HG02852 (cell line): ENCODE measurements around the gene BTBD2.

Experiments used
- ATAC-seq: cut with Tn5 transposase; IDR thresholded peaks from one replicate; pipeline ENCODE4 v1.9.1; 2021; ENCODE audit warnings: mild to moderate bottlenecking, moderate library complexity; ENCODE audit not compliant: unreplicated experiment

BTBD2 gene

DNA sequence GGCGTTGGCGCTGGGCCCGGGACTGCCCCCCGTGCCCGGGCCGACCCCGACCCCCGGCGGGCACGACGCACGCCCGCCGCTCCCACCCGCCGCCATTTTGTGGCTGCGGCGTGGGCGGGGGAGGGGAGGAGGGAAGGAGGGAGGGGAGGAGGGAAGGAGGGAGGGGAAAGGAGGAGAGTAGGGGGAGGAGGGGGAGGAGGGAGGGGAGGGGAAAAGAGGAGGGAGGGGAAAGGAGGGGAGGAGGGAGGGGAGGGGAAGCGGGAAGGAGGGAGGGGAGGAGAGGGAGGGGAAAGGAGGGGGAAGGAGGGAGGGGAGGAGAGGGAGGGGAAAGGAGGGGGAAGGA lies at the start of gene BTBD2:
Gene BTBD2, minus strand, starts transcription at position 107 of the 343 bp plus-strand sequence. Its CDS starts 11 bp downstream, at position 96.
- ATAC-seq: no peak

DNA sequence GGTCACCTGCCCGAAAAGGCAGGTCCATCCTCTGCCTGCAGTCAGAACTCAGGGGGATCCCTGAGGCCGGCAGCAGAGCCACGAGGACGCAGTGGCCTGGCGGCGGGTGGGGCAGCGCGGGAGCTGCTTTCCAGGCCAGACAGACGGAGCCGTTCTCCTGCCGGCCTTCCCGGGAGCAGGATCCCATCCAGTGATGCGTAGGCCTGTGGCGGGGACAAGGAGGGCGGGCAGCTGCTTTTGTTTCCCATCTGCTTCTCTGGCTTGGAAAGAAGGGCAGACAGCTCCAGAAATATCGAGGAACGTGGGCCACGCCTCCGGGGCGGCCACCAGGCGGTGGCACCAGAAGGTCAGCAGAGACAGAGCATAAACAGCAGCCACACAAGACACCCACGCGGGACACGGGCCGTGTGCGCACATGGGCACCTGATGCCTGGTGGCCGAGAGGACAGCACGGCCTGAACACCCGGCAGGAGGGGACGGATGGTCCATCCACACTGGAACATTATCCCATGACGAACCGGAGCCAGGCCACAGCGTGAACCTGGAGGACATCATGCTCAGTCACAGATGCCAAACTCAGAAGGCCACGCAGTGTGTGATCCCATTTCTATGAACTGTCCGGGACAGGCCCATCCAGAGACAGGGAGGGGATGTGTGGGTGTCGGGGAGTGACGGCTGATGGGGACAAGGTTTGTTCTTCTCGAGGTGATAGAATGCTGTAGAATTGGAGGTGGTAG lies 49.4 kb upstream of the BTBD2 start:
- ATAC-seq: no peak

DNA sequence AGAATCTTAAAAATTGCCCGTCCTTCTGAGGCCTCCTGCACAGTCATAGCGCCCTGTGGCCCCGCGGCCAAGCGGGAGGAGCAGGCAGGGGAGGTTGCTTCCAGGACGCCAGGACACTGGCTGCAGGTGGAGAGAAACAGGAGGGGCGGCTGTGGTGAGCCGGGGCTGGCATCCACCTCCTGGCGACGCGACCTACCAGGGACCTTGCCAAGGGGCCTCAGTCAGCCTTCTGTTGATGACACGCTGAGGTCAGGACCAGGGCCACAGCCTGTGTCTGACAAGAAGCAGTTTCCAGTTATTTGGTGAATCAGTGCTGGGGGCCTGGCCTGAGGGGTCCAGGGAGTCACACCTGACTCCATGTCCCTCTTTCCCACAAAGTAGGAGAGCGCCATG lies 48.9 kb upstream of the BTBD2 start:
- no peak for ATAC-seq

DNA sequence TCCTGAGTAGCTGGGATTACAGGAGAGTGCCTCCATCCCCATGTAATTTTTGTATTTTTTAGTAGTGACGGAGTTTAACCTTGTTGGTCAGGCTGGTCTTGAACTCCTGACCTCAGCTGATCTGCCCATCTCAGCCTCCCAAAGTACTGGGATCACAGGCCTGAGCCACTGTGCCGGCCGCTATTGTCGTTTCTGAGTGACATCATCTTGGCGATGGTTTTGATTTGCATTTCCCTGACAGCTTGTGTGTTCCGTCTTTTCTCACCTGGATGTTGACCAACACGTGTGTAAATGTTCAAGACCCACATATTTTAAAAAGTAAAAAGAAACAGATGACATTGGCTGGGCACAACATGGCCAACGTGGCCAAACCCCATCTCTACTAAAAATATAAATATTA lies 48.3 kb upstream of the BTBD2 start:
- no peak for ATAC-seq

DNA sequence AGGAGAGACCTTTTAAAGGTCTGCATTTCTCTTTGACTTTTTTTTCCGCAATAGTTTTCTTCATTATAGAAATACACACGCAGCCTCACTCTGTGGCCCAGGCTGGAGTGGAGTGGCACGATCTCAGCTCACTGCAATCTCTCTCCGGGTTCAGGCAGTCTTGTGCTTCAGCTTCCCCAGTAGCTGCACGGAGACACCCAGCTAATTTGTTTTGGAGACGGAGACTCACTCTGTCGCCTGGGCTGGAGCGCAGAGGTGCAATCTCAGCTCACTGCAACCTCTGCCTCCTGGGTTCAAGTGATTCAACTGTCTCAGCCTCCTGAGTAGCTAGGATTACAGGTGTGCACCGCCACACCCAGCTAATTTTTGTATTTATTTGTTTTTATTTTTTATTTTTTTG lies 47.3 kb upstream of the BTBD2 start:
- no peak for ATAC-seq

DNA sequence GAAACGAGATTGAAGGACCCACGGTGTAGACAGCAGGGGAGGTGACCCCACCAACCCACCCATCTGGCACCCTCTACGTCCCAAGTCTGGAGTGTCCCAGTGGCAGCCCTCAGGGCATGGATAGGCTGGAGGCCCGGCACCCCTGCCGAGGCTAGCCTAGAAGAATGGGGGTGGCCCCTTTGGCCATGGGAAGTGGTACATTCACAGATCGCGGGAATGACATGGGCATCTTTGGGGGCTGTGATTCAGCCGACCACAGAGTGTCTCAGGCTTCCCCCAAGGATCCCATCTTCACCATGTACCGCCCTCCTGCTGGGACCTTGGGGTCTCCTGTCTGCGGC lies 46.8 kb upstream of the BTBD2 start:
- ATAC-seq: no peak

DNA sequence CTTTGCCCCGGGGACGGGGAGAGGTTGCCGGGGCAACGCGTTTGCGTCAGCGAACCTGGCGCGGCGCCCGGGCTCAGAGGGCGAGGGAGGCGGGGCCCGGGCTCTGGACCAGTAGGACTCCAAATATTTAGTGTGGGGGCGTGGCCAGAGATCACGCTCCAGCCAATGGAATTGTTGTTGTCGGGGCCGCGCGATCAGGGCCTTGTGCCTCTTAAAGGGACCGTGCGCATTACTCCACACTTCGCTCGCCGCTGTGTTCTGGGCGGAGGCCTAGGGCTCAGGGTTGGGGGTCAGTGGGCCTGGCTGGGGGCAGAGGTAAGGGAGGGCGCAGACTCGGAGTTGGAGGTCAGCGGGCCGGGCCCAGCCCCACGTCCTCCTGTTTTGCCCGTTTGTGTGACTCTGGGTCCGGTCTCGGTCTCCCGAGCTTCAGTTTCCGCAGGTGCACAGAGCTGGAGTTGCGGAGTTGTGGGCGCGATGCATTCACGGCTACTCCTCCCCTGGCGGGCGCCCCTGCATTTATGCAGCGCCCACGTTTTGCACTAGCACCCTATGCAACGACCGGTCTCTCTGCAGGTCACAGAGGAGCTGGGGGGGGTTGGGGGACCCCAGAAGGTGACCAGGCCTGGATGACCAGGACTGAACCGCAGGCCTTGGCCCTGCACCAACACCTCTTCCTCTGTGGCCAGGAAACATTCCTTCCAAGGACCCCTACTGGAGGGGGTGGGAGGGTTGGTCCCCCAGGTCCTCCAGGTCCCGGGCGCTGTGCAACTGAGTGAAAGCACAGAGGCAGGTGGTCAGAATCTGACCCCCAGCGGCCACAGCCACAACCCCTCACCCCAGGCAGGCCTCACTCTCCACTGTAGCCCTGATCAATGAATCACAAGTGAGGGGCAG lies 46.2 kb upstream of the BTBD2 start:
- peak; percentile 75 for ATAC-seq

DNA sequence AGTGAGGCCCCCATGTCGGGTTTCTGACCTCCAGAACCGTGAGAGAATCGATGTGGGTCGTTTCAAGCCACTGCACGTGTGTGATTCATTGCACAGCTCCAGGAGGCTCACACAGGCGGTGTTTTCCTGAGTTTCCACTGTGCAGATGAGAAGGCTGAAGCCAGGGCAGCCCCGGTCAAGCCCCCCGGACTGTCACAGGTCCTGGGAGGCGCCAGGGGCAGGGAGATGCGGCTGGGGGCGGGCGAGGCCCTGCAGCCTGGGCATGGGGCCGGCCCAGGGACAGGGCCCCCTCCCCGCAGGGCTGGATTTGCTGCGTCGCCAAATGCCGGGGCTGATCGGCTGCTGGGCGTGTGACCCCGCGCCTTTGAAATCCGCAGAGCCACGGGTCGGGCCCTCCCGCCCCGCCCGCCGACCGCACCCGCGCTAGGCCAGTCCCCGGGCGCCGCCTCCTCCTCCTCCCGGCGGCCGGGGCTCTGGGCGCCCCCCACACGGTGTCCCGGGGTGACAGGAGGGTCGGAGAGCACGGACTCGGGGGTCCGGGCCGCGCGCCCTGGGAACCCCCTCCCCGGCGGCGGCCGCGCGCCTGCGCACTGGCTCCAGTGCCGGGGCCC lies 45.5 kb upstream of the BTBD2 start:
- peak; percentile 28 for ATAC-seq

DNA sequence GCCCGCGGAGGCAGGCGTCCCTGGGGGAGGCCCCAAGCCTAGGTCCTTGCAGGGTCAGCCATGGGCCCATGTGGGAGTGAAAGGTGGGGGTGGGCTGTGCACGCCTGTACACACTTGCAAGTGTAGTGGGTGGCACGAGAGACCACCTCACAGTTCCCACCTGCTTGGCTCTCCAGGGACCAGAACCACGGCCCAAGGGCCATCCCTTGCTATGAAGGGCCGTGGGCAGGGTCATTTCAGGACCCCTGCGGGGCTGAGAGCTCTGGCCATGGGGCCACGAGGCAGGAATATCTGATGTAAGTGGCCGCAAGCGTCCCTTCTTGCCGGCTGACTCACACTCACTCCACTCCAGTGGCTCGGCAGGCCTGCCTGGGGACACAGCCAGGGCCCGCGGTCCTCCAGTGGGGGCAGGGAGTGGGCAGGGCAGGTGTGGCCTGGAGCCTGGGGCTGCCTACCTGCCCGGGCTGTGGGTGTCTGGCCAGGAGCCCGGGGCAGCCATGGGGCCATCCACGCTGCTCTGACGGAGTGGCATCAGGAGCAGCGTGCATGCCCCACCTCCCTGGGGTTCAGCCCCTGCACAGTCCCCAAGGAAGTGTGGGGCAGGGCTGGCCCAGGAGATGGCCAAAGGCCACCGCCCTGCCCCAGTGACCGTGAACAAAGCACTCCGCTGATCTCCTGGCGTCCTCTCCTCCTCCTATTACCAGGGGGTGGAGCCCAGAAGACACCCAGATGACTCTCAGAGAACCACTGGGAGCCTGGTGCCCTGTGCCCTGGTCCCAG lies 44.1 kb upstream of the BTBD2 start:
- no peak for ATAC-seq

DNA sequence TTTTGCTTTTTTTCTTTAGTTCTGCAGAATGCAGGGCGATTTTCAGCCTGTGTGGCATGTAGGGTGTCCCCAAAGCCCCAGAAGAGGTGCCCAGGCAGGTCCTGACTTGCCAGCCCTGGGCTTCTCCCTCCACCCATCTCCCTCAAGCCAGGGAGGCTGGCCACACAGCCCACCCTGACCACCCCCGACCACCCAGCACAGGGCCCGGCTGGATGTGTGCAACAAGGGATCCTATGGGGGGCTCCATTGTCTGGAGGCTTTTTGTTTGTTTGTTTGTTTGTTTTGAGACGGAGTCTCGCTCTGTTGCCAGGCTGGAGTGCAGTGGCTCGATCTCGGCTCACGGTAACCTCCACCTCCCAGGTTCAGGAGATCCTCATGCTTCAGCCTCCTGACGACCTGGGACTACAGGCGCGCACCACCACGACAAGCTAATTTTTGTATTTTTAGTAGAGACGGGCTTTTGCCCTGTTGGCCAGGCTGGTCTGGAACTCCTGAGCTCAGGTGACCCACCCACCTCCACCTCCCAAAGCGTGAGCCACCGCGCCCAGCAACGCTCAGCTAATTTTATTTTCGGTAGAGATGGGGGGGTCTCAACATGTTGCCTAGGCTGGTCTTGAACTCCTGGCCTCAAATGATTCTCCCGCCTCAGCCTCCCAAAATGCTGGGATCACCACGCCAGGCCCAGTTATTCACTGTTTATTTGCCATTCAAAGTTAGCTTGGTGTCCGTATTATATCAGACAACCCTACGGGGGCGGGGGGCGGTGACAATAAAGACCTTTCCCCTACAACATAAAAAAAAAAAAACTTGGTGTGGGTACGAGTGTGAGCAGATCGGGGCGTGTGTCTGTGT lies 43.3 kb upstream of the BTBD2 start:
- no peak for ATAC-seq

DNA sequence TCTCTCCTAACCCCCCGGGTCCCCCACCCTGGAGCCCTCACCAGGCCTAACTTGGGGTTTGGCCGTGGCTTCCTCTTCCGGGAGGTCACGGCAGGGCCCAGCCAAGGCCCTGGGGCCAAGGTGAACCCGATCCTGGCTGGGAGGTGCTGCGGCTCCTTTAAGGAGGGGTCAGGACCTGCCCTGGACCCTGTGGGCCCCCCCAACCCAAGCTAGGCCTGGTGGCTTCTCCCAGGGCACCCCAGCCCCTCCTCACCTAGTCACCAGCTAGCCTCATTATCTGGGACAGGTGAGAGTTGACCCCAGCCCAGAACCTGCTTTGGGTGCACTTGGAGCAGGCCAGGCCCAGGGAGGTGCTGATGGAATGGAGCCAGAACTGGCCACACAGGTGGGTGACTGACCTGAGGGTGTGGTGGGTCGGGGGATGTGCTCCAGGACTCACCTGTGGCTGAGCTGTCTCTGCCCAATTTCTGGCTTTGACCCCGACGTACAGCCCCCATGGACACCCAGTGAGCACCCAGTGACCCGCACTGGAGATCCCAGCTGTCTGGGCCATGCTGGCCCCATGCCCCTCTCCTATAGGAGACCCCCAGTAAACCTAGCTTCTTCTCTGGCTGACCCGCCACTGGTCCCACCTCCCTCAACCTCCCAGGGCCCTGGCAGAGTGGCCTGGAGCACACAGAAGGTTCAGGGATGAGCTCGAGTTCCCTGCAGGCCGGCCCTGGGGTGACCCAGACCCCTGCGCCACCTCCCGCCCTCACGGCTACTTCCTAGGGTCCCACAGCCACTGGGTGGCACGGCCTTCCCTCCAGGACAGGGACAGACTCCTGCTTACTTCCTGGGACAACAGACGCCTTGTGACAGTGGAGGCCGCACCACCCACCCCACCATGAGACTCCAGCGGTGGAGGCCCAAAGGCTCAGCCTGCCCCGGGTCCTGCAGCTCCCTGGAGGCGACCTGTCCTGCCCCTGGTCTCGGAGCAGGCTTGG lies 42.3 kb upstream of the BTBD2 start:
- no peak for ATAC-seq

DNA sequence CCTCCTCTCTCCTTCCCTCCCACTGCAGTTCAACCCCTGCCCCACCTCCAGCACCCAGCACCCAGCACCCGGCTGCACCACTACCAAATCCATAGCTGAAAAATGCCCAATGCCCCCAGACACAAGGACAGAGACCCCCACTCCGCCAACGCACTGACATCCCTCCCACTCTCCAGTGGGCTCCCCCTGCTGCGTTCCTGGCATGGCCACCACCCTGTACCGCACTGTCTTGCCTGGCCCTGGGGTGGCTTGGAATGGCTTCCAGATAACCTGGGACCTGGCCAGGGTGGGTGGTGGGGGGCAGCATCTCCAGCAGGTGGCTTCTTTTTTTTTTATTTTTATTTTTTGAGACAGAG lies 41.3 kb upstream of the BTBD2 start:
- no peak for ATAC-seq

DNA sequence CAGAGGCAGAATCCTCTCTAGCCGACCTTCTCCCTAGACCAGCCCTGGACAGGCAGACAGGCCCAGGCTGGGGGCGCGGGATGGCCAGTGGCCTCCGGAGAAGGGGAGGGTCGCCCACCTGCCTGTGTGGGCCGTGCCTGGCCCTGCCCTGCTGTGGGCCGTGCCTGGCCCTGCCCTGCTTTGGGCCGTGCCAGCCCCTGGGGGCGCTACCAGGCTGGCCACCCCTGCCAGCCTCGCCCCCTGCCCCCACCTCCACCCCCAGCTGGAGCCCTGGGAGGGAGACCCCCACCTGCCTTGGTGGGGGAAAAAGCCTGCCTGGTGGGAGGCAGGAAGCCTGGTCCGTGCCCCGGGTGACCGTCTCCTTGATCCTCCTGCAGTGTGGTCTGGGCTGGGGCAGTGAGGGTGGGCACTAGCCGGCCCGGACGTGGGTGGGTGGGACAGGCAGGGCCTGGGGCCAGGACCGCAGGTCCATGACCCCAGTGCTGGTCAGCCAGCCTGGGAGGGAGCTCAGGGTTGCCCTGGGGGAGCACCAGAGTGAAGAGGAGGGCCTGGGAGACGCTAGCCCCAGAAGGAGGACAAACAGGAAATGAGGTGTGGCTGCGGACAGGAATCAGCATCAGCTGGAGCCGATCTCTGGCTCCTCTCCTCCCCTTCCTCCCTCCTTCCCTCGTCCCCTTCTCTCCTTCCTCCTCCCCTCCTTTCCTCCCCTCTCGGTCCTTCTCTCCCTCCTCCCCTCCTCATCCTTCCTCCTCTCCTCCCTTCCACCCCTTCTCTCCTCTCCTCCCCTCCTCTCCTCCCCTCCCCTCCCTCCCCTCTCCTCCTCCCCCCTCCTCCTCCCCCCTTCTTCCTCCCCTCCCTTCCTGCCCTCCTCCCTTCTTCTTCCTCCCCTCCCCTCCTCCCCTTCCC lies 40.7 kb upstream of the BTBD2 start:
- ATAC-seq: no peak

DNA sequence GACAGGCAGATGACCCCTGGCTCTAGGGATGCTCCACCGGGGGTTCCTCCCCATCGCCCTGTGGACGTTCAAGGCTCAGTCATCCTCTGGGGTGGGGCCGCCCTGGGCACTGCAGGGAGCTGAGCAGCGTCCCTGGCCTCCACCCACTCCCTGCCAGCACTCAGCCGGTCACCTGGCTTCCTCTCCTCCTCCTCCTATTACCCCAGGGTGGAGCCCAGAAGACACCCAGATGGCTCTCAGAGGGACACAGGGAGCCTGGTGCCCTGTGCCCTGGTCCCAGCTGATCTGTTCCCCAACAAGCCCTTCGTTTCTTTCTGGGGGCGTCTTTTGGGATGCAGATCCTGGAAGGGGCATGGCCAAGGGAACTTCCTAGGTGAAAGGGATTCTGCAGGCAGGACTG lies 39.2 kb upstream of the BTBD2 start:
- no peak for ATAC-seq

DNA sequence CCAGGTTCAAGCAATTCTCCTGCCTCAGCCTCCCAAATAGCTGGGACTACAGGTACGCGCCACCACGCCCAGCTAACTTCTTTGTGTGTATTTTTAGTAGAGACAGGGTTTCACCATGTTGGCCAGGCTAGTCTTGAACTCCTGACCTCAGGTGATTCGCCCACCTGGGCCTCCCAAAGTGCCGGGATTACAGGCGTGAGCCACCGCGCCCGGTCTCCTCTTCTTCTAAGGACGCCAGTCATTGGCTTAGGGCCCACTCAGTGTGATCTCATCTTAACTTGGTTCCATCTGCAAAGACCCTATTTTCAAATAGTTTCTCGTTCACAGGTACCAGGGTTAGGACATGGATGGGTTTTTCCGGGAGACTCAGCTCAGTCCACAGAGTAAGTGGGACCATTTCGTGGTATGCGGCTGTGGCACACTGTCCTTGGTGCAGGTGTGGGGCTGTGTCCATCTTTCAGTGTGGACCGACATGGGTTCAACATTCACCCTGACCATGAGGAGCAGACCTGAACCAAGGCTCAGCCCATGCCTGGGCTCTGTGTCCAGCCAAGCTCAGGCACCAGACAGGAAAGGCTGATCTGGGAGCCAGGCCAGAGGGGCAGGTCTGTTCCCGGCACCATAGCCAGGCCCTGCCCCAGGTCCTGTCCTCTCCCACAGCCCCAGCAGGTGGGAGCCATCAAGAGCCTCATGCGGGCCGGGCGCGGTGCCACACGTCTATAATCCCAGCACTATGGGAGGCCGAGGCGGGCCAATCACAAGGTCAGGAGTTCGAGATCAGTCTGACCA lies 38.3 kb upstream of the BTBD2 start:
- no peak for ATAC-seq

DNA sequence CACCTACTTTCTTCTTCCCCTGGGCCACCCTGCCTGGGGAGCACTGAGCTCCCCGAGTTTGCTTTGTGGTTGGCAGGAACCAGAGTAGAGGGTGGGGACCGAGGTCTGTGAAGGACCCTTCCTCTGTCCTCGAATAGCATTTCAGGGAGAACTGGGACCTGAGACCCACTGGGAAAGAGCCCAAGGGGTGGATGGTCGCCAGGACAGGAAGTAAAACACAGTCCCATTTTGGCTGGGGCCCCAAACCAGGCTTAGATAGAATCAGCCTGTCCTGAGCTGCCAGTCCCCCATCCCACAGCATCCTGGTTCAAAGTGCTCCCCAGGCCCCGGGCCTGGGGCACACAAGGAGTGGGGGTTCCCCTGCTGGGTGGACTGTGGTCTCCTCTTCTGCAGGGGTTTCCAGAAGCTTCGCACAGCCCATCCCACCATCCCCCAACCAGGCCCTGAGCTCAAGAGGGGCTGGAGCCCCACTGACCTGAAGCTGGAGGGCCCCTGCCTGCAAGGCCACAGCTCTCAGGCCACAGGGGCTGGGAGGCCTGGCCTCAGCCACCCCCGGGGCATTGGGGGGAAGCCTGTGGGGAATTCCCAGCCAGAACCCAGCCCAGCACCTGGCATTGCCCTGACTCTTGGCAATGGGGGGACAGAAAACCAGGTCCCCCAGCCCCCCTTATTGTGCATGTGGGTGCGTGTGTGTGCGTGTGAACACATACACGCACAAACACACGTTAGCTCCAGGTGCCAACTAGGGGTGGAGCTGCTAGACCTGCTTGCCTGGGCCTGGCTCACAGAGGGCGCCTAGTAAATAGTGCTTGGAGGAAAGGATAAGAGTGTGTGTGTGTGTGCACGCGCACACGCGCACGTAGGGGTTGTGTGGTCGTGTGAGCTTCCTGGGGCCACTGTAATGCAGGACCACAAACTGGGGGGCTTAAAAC lies 36.5 kb upstream of the BTBD2 start:
- no peak for ATAC-seq
